Spleen (tissue), 7 donors: Measurements from ENCODE around the gene DMD.

Experiments
- CTCF ChIP-seq, 11 experiments: fragments of 200-600 bp in 7 of 11; fragments of 450-650 bp in 4 of 11; sonication (generic) in 4 of 11; IDR thresholded peaks in 8 of 11; conservative IDR thresholded peaks in 3 of 11; 1 replicate in 7 of 11; 2 replicates in 4 of 11; pipeline versions ENCODE4 v1.4.0 to v1.8.0; 2016 to 2021; ENCODE audit warnings: antibody characterized with exemption in 11 of 11, inconsistent platforms in 4 of 11, mild to moderate bottlenecking in 1 of 11
- POLR2A ChIP-seq, 3 donors: fragments of 450-650 bp; IDR thresholded peaks; one replicate each; pipeline ENCODE4 v1.5.1; 2017; ENCODE audit warnings: antibody characterized with exemption in 3 of 3, mild to moderate bottlenecking in 1 of 3
- donor health status: DM: no; HTN: no; CAD: no; lungs with moderate emphysema.
- donor health status: DM: no; HTN: no; CAD: no.
- donor health status: DM: no; HTN: no; CAD: no.

DNA sequence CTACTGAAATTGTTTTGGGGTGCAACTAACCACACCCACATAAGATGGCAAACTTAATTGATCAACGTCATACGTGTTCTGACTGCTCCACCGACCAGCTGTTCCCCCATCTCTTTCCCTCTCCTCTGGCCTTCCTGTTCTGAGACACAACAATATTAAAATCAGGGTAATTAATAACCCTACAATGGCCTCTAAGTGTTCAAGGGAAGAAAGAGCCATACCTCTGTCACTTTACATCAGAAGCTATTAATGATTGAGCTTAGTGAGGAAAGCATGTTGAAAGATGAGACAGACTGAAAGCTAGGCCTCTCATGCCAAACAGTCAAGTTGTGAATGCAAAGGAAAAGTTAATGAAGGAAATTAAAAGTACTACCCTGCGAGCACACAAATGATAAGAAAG lies 1965.6 kb downstream of the DMD start:
- TF ChIP-seq CTCF (IDR thresholded peaks at IDR 0.05 in 8 of 11, conservative IDR thresholded peaks at IDR 0.05 in 3 of 11), result no peak
- TF ChIP-seq POLR2A (IDR thresholded peaks at IDR 0.05), result no peak
